Pancreas (tissue), 10 donors: Measurements from ENCODE around the gene BAD. TPM values are rescaled to one million over a fixed set of nuclear protein-coding genes. Genes with fewer than 3 reads are reported as not detected.

Source experiments
- ATAC-seq, 4 donors: fragments of 200-7000 bp; cut with Tn5 transposase; one replicate each; pipeline versions ENCODE4 v1.8.0 to v1.9.1; 2020; ENCODE audit warnings: mild to moderate bottlenecking in 4 of 4, moderate library complexity in 4 of 4
- DNase-seq, 6 donors: peaks; one replicate each; pipeline ENCODE4 v3.0.0-alpha.2; 2020
- FAIRE-seq: peaks from 2 replicates; lab custom pipeline; 2012; peaks lifted over from hg19 to GRCh38; lab: Jason Lieb, UNC
- H3K27ac ChIP-seq, 4 donors: fragments of 200-600 bp; sonication (generic); 1 replicate in 3 of 4; 2 replicates in 1 of 4; pipeline versions ENCODE4 v1.5.0 to v1.8.0; 2020
- H3K27me3 ChIP-seq, 4 donors: fragments of 200-600 bp; one replicate each; pipeline ENCODE4 v1.8.0; 2021
- H3K36me3 ChIP-seq, 3 donors: fragments of 200-600 bp; sonication (generic) in 1 of 3; one replicate each; pipeline versions ENCODE4 v1.5.0 to v1.8.0; 2020 to 2021
- H3K4me1 ChIP-seq, 3 donors: fragments of 200-600 bp; one replicate each; pipeline ENCODE4 v1.8.0; 2021
- H3K4me3 ChIP-seq, 4 donors: fragments of 200-600 bp; sonication (generic) in 2 of 4; one replicate each; pipeline versions ENCODE4 v1.5.0 to v1.8.0; 2020 to 2021
- H3K9me3 ChIP-seq, 4 donors: fragments of 200-600 bp; one replicate each; pipeline ENCODE4 v1.8.0; 2021
- WGBS, 2 donors: extraction: QIAGEN DNeasy Blood & Tissue Kit; methylation state at CpG; one replicate each; pipeline ENCODE4 v1.1.7; 2013; 5-methylcytosine and 5-hydroxymethylcytosine counted together
- intact Hi-C, 3 donors: fragments of 100-400 bp; cut with DNase I; formaldehyde crosslinking; loops; one replicate each; pipeline versions ENCODE4 v1.11.1 to v1.14.2; 2022
- polyA plus RNA-seq, 2 donors: library from polyadenylated mRNA; stranded (reverse); fragments of 200-250 nt; gene quantifications; one replicate each; pipeline ENCODE4 v1.2.3, GENCODE V29; 2013
- total RNA-seq, 6 donors: library from RNA; stranded (reverse); fragmentation: NEBNext Ultra II Directional in 4 of 6; extraction: Animal tissue kit (Norgen Biotek cat#: 25700) in 4 of 6; gene quantifications; one replicate each; pipeline versions ENCODE4 v1.2.1 to v1.2.4, GENCODE V29; 2021 to 2023
- TF ChIP-seq, protein P1 (sequence below), 4 donors: fragments of 200-600 bp; sonication (generic) in 3 of 4; IDR thresholded peaks; one replicate each; pipeline versions ENCODE4 v1.5.0 to v1.8.0; 2021; ENCODE audit warnings: antibody characterized with exemption in 4 of 4
- donor health status: healthy with polysubstance abuse.
- donor health status: DM: no; HTN: no; CAD: no; lungs with moderate emphysema.
- donor health status: DM: no; HTN: no; CAD: no.
- donor health status: control.
- donor health status: control.
- donor health status: Bipolar disorder and iron deficiency.
- donor health status: DM: yes; HTN: yes; CAD: no.
- donor health status: DM: no; HTN: no; CAD: no.
- donor health status: DM: no; HTN: no; CAD: no.
- donor health status: DM: yes; HTN: yes; CAD: no.

BAD gene
- total and polyA plus RNA-seq, 8 donors, result 21.5 to 66.3 (median 24.5) TPM

DNA sequence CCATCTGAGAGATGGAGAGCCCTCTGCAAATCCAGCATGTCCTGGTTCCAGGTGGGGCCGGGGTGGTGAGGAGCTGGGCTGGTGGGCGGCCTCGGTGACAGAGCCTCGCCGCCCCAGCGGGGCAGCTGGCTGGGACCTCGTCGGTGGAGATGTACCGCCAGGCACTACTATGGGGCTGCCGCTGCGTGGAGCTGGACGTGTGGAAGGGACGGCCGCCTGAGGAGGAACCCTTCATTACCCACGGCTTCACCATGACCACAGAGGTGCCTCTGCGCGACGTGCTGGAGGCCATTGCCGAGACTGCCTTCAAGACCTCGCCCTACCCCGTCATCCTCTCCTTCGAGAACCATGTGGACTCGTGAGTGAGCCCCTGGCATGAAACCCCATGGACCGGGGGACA lies 26.1 kb downstream of the BAD start:
- FAIRE-seq, result no peak
- Histone ChIP-seq H3K4me3 (no peak overlapping the region), H3K27ac (no peak overlapping the region), H3K27me3 (no peaks in the 10 kb centered on the region), H3K4me1 (no peaks in the 10 kb centered on the region), H3K9me3 (no peaks in the 10 kb centered on the region), H3K36me3 (peaks cover 0 to 19% (median 0%) of the 10 kb centered on the region in 3 donors)
- ATAC-seq, result no peak
- peak in 3 of 6 donors; percentile 26 to 72 (median 51) for DNase-seq
- 91 to 93% methylated on average over 24 of the region's 24 CpGs for WGBS, 2 donors
- TF ChIP-seq, protein P1, sequence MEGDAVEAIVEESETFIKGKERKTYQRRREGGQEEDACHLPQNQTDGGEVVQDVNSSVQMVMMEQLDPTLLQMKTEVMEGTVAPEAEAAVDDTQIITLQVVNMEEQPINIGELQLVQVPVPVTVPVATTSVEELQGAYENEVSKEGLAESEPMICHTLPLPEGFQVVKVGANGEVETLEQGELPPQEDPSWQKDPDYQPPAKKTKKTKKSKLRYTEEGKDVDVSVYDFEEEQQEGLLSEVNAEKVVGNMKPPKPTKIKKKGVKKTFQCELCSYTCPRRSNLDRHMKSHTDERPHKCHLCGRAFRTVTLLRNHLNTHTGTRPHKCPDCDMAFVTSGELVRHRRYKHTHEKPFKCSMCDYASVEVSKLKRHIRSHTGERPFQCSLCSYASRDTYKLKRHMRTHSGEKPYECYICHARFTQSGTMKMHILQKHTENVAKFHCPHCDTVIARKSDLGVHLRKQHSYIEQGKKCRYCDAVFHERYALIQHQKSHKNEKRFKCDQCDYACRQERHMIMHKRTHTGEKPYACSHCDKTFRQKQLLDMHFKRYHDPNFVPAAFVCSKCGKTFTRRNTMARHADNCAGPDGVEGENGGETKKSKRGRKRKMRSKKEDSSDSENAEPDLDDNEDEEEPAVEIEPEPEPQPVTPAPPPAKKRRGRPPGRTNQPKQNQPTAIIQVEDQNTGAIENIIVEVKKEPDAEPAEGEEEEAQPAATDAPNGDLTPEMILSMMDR (IDR thresholded peaks at IDR 0.05), result no peak
- intact Hi-C loops, result no loop called here

DNA sequence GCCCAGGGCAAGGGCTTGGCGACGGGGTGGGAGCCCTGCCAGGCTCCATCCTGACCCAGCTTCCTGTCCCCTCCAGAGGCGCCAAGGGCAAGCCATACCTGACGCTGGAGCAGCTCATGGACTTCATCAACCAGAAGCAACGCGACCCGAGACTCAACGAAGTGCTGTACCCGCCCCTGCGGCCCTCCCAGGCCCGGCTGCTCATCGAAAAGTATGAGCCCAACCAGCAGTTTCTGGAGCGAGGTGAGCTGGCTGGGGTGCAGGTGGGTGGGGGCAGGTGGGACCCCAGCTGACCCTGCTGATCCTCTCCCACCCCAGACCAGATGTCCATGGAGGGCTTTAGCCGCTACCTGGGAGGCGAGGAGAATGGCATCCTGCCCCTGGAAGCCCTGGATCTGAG lies 28.2 kb downstream of the BAD start:
- intact Hi-C loops, result no loop called here
- TF ChIP-seq, protein P1 (IDR thresholded peaks at IDR 0.05), result no peak
- H3K4me3 ChIP-seq, result no peak overlapping the region
- ATAC-seq, result no peak
- H3K4me1 ChIP-seq, result peaks cover 0 to 4% (median 0%) of the 10 kb centered on the region in 3 donors
- 91 to 92% methylated on average over 15 of the region's 15 CpGs for WGBS, 2 donors
- H3K27ac ChIP-seq, result no peak overlapping the region
- no peaks in the 10 kb centered on the region for H3K27me3 ChIP-seq
- peaks cover 0 to 19% (median 0%) of the 10 kb centered on the region in 3 donors for H3K36me3 ChIP-seq
- no peaks in the 10 kb centered on the region for H3K9me3 ChIP-seq
- no peak for FAIRE-seq
- DNase-seq, result peak in 3 of 6 donors; percentile 35 to 67 (median 50)

DNA sequence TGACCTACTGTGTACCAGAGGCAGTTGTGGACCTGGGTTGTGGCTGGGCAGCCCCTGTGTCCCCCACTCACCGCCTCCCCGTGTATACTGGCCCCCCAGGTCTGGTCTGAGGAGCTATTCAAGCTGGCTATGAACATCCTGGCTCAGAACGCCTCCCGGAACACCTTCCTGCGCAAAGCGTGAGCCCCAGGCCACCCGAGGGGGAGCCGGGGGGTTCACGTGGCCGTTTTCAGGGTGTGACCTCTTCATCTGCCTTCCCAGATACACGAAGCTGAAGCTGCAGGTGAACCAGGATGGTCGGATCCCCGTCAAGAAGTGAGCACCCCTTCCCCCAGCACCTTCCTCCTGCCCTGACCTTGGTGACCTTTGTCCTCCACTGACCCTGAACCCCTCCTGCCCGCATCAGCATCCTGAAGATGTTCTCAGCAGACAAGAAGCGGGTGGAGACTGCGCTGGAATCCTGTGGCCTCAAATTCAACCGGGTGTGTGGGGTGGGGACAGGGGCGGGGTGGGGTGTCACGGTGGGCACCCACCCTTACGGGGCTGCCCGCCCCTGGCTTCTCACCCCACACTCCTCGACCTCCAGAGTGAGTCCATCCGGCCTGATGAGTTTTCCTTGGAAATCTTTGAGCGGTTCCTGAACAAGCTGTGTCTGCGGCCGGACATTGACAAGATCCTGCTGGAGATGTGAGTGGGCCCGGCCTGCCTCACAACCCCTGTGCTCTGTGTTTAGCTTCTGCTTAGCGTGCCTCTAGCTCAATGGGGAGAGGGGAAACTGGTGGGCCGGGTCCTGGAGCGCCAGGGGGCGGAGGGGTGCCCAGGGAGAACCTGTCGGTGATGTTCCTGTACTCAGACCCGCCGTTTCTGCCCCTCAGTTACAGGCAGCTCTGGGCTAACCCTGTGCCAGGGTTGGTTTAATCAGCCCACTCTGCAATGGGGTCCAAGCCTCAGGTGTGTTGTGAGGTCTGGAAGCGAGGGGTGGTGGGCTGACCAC lies 29.0 kb downstream of the BAD start:
- intact Hi-C loops, result no loop called here
- FAIRE-seq (no peak), ATAC-seq (no peak), DNase-seq (no peak)
- peaks cover 0 to 19% (median 0%) of the 10 kb centered on the region in 3 donors for H3K36me3 ChIP-seq
- no peak overlapping the region for H3K27ac ChIP-seq
- WGBS, 2 donors, result 91 to 94% methylated on average over 35 of the region's 35 CpGs
- H3K4me3 ChIP-seq, result no peak overlapping the region
- H3K27me3 ChIP-seq, result no peaks in the 10 kb centered on the region
- TF ChIP-seq, protein P1 (IDR thresholded peaks at IDR 0.05), result no peak
- H3K4me1 ChIP-seq, result peaks cover 0 to 4% (median 4%) of the 10 kb centered on the region in 3 donors
- no peaks in the 10 kb centered on the region for H3K9me3 ChIP-seq

DNA sequence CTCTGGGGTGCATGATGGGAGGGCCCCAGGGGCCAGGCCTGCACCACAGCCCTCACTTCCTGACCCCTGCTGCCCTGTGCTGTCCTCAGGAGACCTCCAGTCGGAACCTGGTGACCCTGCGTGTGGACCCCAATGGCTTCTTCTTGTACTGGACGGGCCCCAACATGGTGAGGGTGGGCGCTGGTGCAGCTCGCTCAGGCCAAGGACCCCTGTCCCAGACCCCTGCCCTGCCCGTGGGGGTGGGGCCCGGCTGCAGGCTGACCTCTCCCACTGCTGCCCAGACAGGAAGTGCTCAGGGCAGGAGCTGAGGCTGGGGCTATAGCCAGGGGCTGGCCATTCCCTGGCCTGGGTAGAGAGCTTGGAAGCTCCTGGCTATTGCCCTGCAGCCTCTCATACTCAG lies 30.1 kb downstream of the BAD start:
- DNase-seq (no peak), FAIRE-seq (no peak), ATAC-seq (no peak)
- TF ChIP-seq, protein P1 (IDR thresholded peaks at IDR 0.05), result no peak
- no peaks in the 10 kb centered on the region for H3K27me3 ChIP-seq
- H3K36me3 ChIP-seq, result peaks cover 0 to 19% (median 0%) of the 10 kb centered on the region in 3 donors
- intact Hi-C loops, result no loop called here
- no peak overlapping the region for H3K27ac ChIP-seq
- WGBS, 2 donors, result 84 to 90% methylated on average over 7 of the region's 7 CpGs
- no peaks in the 10 kb centered on the region for H3K9me3 ChIP-seq
- peaks cover 0 to 4% (median 4%) of the 10 kb centered on the region in 3 donors for H3K4me1 ChIP-seq
- H3K4me3 ChIP-seq, result no peak overlapping the region
